Testis (tissue), 2 donors: ENCODE results near the gene OST4.

ENCODE experiments used
- CTCF ChIP-seq, 3 experiments: fragments of 450-650 bp in 2 of 3; fragments of 200-600 bp in 1 of 3; sonication (generic) in 1 of 3; IDR thresholded peaks; one replicate each; pipeline ENCODE4 v1.5.1; 2016 to 2019; ENCODE audit warnings: antibody characterized with exemption in 3 of 3, mild to moderate bottlenecking in 2 of 3, moderate library complexity in 1 of 3
- POLR2A ChIP-seq: fragments of 450-650 bp; IDR thresholded peaks from one replicate; pipeline ENCODE4 v1.6.1; 2017; ENCODE audit warnings: antibody characterized with exemption, mild to moderate bottlenecking, moderate library complexity

DNA sequence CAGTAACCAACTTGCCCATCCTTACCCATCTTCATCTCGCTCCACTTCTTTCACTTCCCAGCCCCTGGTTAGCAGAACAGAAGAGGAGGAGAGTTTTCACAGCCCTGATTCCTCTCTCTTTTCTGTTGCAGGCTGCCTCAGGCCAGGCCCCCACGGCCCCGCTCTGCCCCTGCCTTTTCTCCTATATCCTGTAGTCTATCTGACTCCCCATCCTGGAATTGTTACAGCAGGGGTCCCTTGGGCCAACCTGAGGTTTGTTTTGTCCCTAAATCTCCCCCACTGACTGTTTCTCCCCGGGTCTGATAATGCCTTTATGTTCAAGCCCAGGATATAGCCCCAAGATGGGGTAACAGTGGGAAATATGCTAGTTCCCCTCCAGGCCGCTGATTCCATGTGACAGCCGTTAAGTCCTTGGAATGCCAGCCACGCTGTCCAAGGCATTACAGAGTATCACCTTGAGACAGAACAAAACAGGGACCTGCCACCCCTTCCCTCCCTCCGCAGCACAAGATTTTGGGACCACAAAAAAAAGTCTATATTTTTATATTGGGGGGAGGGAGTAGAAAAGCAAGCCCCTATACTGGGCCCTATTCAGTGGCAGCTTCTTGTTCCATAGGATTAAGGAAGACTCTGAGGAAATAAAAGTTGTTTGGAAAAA is 1.4 kb downstream of the OST4 start:
- TF ChIP-seq CTCF (IDR thresholded peaks at IDR 0.05) (no peak), POLR2A (no peak)
